ENCODE results near the gene NFIX. TPM values are rescaled to one million over a fixed set of nuclear protein-coding genes. Genes with fewer than 3 reads are reported as not detected.

Gene NFIX
- total RNA-seq, 1 donor from 2014 or later, result 6.7 TPM

- H3K4me3 ChIP-seq (ENCODE audit: low read depth, low read length), result no peak overlapping the region
- TF ChIP-seq, protein P1, sequence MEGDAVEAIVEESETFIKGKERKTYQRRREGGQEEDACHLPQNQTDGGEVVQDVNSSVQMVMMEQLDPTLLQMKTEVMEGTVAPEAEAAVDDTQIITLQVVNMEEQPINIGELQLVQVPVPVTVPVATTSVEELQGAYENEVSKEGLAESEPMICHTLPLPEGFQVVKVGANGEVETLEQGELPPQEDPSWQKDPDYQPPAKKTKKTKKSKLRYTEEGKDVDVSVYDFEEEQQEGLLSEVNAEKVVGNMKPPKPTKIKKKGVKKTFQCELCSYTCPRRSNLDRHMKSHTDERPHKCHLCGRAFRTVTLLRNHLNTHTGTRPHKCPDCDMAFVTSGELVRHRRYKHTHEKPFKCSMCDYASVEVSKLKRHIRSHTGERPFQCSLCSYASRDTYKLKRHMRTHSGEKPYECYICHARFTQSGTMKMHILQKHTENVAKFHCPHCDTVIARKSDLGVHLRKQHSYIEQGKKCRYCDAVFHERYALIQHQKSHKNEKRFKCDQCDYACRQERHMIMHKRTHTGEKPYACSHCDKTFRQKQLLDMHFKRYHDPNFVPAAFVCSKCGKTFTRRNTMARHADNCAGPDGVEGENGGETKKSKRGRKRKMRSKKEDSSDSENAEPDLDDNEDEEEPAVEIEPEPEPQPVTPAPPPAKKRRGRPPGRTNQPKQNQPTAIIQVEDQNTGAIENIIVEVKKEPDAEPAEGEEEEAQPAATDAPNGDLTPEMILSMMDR (IDR thresholded peaks at IDR 0.05; ENCODE audit: insufficient read depth, low read length, poor library complexity, severe bottlenecking), result no peak
- no peaks in the 10 kb centered on the region for H3K36me3 ChIP-seq (ENCODE audit: control insufficient read depth, insufficient read depth, low read length)
- H3K27me3 ChIP-seq (ENCODE audit: control insufficient read depth, insufficient read depth, low read length), result no peaks in the 10 kb centered on the region
- no peak for DNase-seq (ENCODE audit: low read depth)
Measured at GRCh38 chr19:13134626-13135025, 139.4 kb downstream of the NFIX start.

DNA sequence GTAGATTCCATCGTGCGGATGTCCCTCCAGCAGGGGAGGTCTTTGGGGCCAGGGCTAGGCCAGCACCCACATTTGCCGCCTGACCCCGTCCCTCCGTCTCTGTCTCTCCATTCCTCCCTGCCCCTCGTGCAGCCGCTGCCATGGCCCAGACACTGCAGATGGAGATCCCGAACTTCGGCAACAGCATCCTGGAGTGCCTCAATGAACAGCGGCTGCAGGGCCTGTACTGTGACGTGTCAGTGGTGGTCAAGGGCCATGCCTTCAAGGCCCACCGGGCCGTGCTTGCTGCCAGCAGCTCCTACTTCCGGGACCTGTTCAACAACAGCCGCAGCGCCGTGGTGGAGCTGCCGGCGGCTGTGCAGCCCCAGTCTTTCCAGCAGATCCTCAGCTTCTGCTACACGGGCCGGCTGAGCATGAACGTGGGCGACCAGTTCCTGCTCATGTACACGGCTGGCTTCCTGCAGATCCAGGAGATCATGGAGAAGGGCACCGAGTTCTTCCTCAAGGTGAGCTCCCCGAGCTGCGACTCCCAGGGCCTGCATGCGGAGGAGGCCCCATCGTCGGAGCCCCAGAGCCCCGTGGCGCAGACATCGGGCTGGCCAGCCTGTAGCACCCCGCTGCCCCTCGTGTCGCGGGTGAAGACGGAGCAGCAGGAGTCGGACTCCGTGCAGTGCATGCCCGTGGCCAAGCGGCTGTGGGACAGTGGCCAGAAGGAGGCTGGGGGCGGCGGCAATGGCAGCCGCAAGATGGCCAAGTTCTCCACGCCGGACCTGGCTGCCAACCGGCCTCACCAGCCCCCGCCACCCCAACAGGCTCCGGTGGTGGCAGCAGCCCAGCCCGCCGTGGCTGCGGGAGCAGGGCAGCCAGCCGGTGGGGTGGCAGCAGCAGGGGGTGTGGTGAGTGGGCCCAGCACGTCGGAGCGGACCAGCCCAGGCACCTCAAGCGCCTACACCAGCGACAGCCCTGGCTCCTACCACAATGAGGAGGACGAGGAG is 140.1 kb downstream of the NFIX start:
- H3K4me3 ChIP-seq (ENCODE audit: low read depth, low read length), result no peak overlapping the region
- H3K36me3 ChIP-seq (ENCODE audit: control insufficient read depth, insufficient read depth, low read length), result no peaks in the 10 kb centered on the region
- no peak for DNase-seq (ENCODE audit: low read depth)
- no peaks in the 10 kb centered on the region for H3K27me3 ChIP-seq (ENCODE audit: control insufficient read depth, insufficient read depth, low read length)
- TF ChIP-seq, protein P1 (IDR thresholded peaks at IDR 0.05; ENCODE audit: insufficient read depth, low read length, poor library complexity, severe bottlenecking), result no peak

DNA sequence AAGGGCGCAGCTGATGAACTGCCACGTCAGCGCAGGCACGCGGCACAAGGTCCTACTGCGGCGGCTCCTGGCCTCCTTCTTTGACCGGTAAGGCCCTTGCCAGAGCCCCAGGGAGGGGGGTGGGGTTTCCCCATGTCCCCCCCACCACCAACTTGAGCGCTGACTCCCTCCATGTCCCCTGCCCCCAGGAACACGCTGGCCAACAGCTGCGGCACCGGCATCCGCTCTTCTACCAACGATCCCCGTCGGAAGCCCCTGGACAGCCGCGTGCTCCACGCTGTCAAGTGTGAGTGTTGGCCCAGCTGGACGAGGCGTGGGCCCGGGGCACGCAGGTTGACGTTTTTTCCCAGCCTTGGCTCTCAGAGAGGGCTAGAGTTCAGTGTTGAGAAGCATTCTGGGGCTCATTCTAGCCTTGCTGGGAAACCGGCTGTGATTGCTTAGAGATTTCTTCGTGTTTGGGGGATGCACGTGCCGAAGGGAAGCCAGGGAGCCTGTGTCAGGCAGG is 142.1 kb downstream of the NFIX start:
- TF ChIP-seq, protein P1 (IDR thresholded peaks at IDR 0.05; ENCODE audit: insufficient read depth, low read length, poor library complexity, severe bottlenecking), result no peak
- no peak for DNase-seq (ENCODE audit: low read depth)
- H3K27me3 ChIP-seq (ENCODE audit: control insufficient read depth, insufficient read depth, low read length), result no peaks in the 10 kb centered on the region
- no peak overlapping the region for H3K4me3 ChIP-seq (ENCODE audit: low read depth, low read length)
- H3K36me3 ChIP-seq (ENCODE audit: control insufficient read depth, insufficient read depth, low read length), result no peaks in the 10 kb centered on the region

- Histone ChIP-seq H3K36me3 (ENCODE audit: control insufficient read depth, insufficient read depth, low read length) (no peaks in the 10 kb centered on the region), H3K27me3 (ENCODE audit: control insufficient read depth, insufficient read depth, low read length) (no peaks in the 10 kb centered on the region), H3K4me3 (ENCODE audit: low read depth, low read length) (no peak overlapping the region)
- TF ChIP-seq, protein P1 (IDR thresholded peaks at IDR 0.05; ENCODE audit: insufficient read depth, low read length, poor library complexity, severe bottlenecking), result no peak
- DNase-seq (ENCODE audit: low read depth), result no peak
Measured at GRCh38 chr19:13138171-13138915, 143.1 kb downstream of the NFIX start.

GRCh38 chr19:13138916-13139198 is 143.6 kb downstream of the NFIX start:
- TF ChIP-seq, protein P1 (IDR thresholded peaks at IDR 0.05; ENCODE audit: insufficient read depth, low read length, poor library complexity, severe bottlenecking), result no peak
- Histone ChIP-seq H3K4me3 (ENCODE audit: low read depth, low read length) (no peak overlapping the region), H3K36me3 (ENCODE audit: control insufficient read depth, insufficient read depth, low read length) (no peaks in the 10 kb centered on the region), H3K27me3 (ENCODE audit: control insufficient read depth, insufficient read depth, low read length) (no peaks in the 10 kb centered on the region)
- no peak for DNase-seq (ENCODE audit: low read depth)
